Astrocyte (in vitro differentiated cells and primary cell): ENCODE data around the gene TAAR9. TPM values are rescaled to one million over a fixed set of nuclear protein-coding genes. Genes with fewer than 3 reads are reported as not detected.

Experiments
- DNase-seq: peaks from one replicate; pipeline ENCODE4 v3.0.0-alpha.2; 2010; ENCODE audit warnings: low read depth
- FAIRE-seq: peaks from 2 replicates; lab custom pipeline; 2011; peaks lifted over from hg19 to GRCh38; lab: Jason Lieb, UNC
- H2AFZ ChIP-seq: 2 replicates; pipeline ENCODE4 v1.6.0; 2012; ENCODE audit warnings: low read depth, low read length, inconsistent platforms
- H3K27ac ChIP-seq: 2 replicates; pipeline ENCODE4 v1.5.1; 2011; ENCODE audit warnings: low read depth, low read length, inconsistent platforms
- H3K27me3 ChIP-seq: 2 replicates; pipeline ENCODE4 v1.6.0; 2011; ENCODE audit warnings: low read length, inconsistent platforms; ENCODE audit not compliant: insufficient read depth
- H3K36me3 ChIP-seq: 2 replicates; pipeline ENCODE4 v1.5.1; 2011; ENCODE audit warnings: low read length, inconsistent platforms; ENCODE audit not compliant: insufficient read depth
- H3K4me1 ChIP-seq: 2 replicates; pipeline ENCODE4 v1.5.1; 2011; ENCODE audit warnings: low read length, inconsistent platforms; ENCODE audit not compliant: insufficient read depth
- H3K4me2 ChIP-seq: 2 replicates; pipeline ENCODE4 v1.6.0; 2012; ENCODE audit warnings: low read length, inconsistent platforms
- H3K4me3 ChIP-seq: 2 replicates; pipeline ENCODE4 v1.5.1; 2011; ENCODE audit warnings: low read depth, mild to moderate bottlenecking, low read length, inconsistent platforms; ENCODE audit not compliant: insufficient read depth
- H3K79me2 ChIP-seq: 2 replicates; pipeline ENCODE4 v1.6.0; 2012; ENCODE audit warnings: mild to moderate bottlenecking, low read length, inconsistent platforms; ENCODE audit not compliant: insufficient read depth
- H3K9ac ChIP-seq: 2 replicates; pipeline ENCODE4 v1.6.0; 2012; ENCODE audit warnings: mild to moderate bottlenecking, low read length, inconsistent platforms
- H3K9me3 ChIP-seq: 2 replicates; pipeline ENCODE4 v1.5.1; 2012; ENCODE audit warnings: low read depth, mild to moderate bottlenecking, low read length, inconsistent platforms; ENCODE audit not compliant: insufficient read depth
- H4K20me1 ChIP-seq: 2 replicates; pipeline ENCODE4 v1.6.0; 2012; ENCODE audit warnings: low read length, inconsistent platforms; ENCODE audit not compliant: insufficient read depth
- H3K27ac Mint-ChIP-seq: one replicate; pipeline ENCODE4 v1.8.0; 2021; ENCODE audit warnings: mild to moderate bottlenecking, mixed read lengths; ENCODE audit not compliant: unreplicated experiment
- H3K27me3 Mint-ChIP-seq: one replicate; pipeline ENCODE4 v1.8.0; 2021; ENCODE audit warnings: low read depth, mixed read lengths; ENCODE audit not compliant: unreplicated experiment
- H3K36me3 Mint-ChIP-seq: one replicate; pipeline ENCODE4 v1.8.0; 2021; ENCODE audit warnings: low read depth, mixed read lengths; ENCODE audit not compliant: unreplicated experiment
- H3K4me1 Mint-ChIP-seq: one replicate; pipeline ENCODE4 v1.8.0; 2021; ENCODE audit warnings: low read depth, mixed read lengths; ENCODE audit not compliant: unreplicated experiment
- H3K4me3 Mint-ChIP-seq: one replicate; pipeline ENCODE4 v1.8.0; 2021; ENCODE audit warnings: mild to moderate bottlenecking, moderate library complexity, mixed read lengths; ENCODE audit not compliant: unreplicated experiment
- H3K9me3 Mint-ChIP-seq: one replicate; pipeline ENCODE4 v1.8.0; 2021; ENCODE audit warnings: mild to moderate bottlenecking, mixed read lengths; ENCODE audit not compliant: unreplicated experiment
- EZH2 ChIP-seq: IDR thresholded peaks from 2 replicates; pipeline ENCODE4 v1.6.1; 2012; ENCODE audit warnings: mild to moderate bottlenecking, low read length, inconsistent platforms; ENCODE audit not compliant: insufficient read depth
- total RNA-seq: library from RNA; stranded (reverse); gene quantifications from 2 replicates; pipeline ENCODE4 v1.2.1, GENCODE V29; 2021
- TF ChIP-seq, protein P1 (sequence below): IDR thresholded peaks from 2 replicates; pipeline ENCODE4 v1.5.1; 2011; ENCODE audit warnings: low read depth, mild to moderate bottlenecking, inconsistent platforms, low read length, moderate library complexity; ENCODE audit not compliant: insufficient read depth

Gene TAAR9
- total RNA-seq, 1 donor from 2014 or later = not detected

- Histone ChIP-seq H3K27me3 (peaks cover 7% of the 10 kb centered on the region), H3K79me2 (no peaks in the 10 kb centered on the region), H4K20me1 (no peaks in the 10 kb centered on the region), H3K4me1 (no peaks in the 10 kb centered on the region), H3K27ac (no peak overlapping the region), H3K9ac (no peak overlapping the region), H2AFZ (no peak overlapping the region), H3K36me3 (no peaks in the 10 kb centered on the region), H3K4me2 (no peak overlapping the region), H3K9me3 (no peaks in the 10 kb centered on the region), H3K4me3 (no peak overlapping the region)
- Mint-ChIP-seq H3K36me3 (no peaks in the 10 kb centered on the region), H3K27me3 (no peaks in the 10 kb centered on the region), H3K27ac (no peak overlapping the region), H3K4me3 (no peak overlapping the region), H3K4me1 (no peaks in the 10 kb centered on the region), H3K9me3 (no peaks in the 10 kb centered on the region)
- no peak for FAIRE-seq
- TF ChIP-seq, protein P1, sequence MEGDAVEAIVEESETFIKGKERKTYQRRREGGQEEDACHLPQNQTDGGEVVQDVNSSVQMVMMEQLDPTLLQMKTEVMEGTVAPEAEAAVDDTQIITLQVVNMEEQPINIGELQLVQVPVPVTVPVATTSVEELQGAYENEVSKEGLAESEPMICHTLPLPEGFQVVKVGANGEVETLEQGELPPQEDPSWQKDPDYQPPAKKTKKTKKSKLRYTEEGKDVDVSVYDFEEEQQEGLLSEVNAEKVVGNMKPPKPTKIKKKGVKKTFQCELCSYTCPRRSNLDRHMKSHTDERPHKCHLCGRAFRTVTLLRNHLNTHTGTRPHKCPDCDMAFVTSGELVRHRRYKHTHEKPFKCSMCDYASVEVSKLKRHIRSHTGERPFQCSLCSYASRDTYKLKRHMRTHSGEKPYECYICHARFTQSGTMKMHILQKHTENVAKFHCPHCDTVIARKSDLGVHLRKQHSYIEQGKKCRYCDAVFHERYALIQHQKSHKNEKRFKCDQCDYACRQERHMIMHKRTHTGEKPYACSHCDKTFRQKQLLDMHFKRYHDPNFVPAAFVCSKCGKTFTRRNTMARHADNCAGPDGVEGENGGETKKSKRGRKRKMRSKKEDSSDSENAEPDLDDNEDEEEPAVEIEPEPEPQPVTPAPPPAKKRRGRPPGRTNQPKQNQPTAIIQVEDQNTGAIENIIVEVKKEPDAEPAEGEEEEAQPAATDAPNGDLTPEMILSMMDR = no peak
- TF ChIP-seq EZH2 = no peak
- DNase-seq = no peak
Measured at GRCh38 chr6:132587424-132587823, 49.3 kb downstream of the TAAR9 start.

Other genes with a start within 250 kb of the TAAR9 start
- 3.5 and 4.8 TPM in 2 replicates for gene MOXD1, start 136.8 kb upstream of the TAAR9 start, total RNA-seq
- 60.6 and 62.1 TPM in 2 replicates for gene STX7, start 25.2 kb upstream of the TAAR9 start, total RNA-seq
- gene TAAR8, start 14.4 kb downstream of the TAAR9 start, total RNA-seq = not detected in 2 replicates
- not detected in 2 replicates for gene TAAR6, start 32.0 kb downstream of the TAAR9 start, total RNA-seq
- not detected in 2 replicates for gene TAAR5, start 51.5 kb downstream of the TAAR9 start, total RNA-seq
- gene TAAR2, start 86.0 kb downstream of the TAAR9 start, total RNA-seq = not detected in 2 replicates
- gene TAAR1, start 120.9 kb downstream of the TAAR9 start, total RNA-seq = not detected in 2 replicates
- gene VNN1, start 175.8 kb downstream of the TAAR9 start, total RNA-seq = 0.07 TPM in 1 of 2 replicates, not detected in the other
- 0.18 TPM in 1 of 2 replicates, not detected in the other for gene VNN2, start 219.6 kb downstream of the TAAR9 start, total RNA-seq